Subcutaneous abdominal adipose tissue (tissue), 5 donors: ENCODE results near the gene SEC22A.

Experiments
- H3K27ac ChIP-seq: one replicate; pipeline ENCODE4 v1.7.0; 2013; ENCODE audit warnings: low read depth, mild to moderate bottlenecking, inconsistent platforms, low read length, moderate library complexity
- H3K27me3 ChIP-seq, 5 donors: one replicate each; pipeline ENCODE4 v1.7.0; 2013; ENCODE audit warnings: low read length in 5 of 5, inconsistent platforms in 1 of 5; ENCODE audit not compliant: control insufficient read depth in 5 of 5, insufficient read depth in 4 of 5
- H3K36me3 ChIP-seq, 5 donors: one replicate each; pipeline ENCODE4 v1.7.0; 2013; ENCODE audit warnings: low read length in 5 of 5; ENCODE audit not compliant: control insufficient read depth in 5 of 5, insufficient read depth in 5 of 5
- H3K4me1 ChIP-seq, 5 donors: one replicate each; pipeline ENCODE4 v1.7.0; 2013; ENCODE audit warnings: low read length in 5 of 5, mild to moderate bottlenecking in 3 of 5, moderate library complexity in 1 of 5; ENCODE audit not compliant: control insufficient read depth in 5 of 5, insufficient read depth in 5 of 5
- H3K4me3 ChIP-seq, 5 donors: one replicate each; pipeline ENCODE4 v1.7.0; 2013; ENCODE audit warnings: low read length in 5 of 5, low read depth in 1 of 5
- H3K9ac ChIP-seq, 5 donors: one replicate each; pipeline ENCODE4 v1.7.0; 2013; ENCODE audit warnings: low read length in 5 of 5, mild to moderate bottlenecking in 4 of 5, moderate library complexity in 3 of 5
- H3K9me3 ChIP-seq, 5 donors: one replicate each; pipeline ENCODE4 v1.7.0; 2013; ENCODE audit warnings: low read length in 5 of 5; ENCODE audit not compliant: control insufficient read depth in 5 of 5
- donor health status: healthy.
- donor health status: healthy.
- donor health status: healthy.
- donor health status: healthy.
- donor health status: healthy.

The SEC22A gene

DNA sequence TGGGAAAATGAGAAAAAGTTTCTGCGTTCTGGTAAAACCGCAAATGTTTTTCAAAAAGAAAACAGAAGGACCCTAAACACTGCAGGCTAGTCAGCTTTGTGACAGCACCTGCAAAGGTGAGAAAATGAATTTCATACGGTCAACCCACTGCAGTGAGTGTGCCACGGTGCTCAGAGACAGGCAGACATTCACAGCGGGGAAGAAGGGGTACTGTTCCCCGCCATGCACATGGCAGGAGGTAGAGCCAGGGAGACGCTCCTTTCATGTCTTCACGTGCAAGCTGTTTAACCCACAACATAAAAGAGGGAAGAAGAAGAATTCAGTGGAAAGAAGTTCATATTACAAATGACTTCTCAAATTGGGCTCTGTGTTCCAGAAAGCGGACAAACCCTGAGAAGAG, 109.5 kb downstream of the SEC22A start:
- H3K4me1 ChIP-seq = no peaks in the 10 kb centered on the region
- peaks cover 0 to 3% (median 0%) of the 10 kb centered on the region in 5 donors for H3K27me3 ChIP-seq
- H3K36me3 ChIP-seq = peaks cover 10 to 57% (median 33%) of the 10 kb centered on the region in 5 donors
- H3K27ac ChIP-seq = no peak overlapping the region
- H3K9me3 ChIP-seq = no peaks in the 10 kb centered on the region
- H3K9ac ChIP-seq = no peak overlapping the region
- no peak overlapping the region for H3K4me3 ChIP-seq

- H3K27ac ChIP-seq = no peak overlapping the region
Measured at GRCh38 chr3:123312331-123313265, 110.9 kb downstream of the SEC22A start.

DNA sequence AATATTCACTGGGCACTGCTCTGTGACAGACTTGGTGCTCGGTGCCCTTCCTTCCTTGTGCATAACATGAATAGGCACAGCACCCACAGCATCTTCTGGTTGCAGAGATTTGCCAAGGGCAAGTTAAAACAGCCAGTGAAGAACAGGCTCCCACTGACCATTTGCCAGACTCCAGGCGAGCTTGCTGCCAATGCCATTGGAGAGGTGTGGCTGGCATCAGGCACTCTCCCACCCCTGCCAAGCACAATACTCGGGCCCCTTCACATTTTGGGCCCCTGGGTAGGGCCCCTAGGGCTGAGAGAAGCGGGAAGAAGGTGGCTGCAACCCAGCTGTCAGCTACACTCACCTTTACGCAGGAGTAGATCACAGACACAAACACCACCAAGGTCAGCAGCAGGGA, 112.1 kb downstream of the SEC22A start:
- Histone ChIP-seq H3K27me3 (peaks cover 0 to 3% (median 0%) of the 10 kb centered on the region in 5 donors), H3K4me1 (no peaks in the 10 kb centered on the region), H3K9me3 (no peaks in the 10 kb centered on the region), H3K27ac (no peak overlapping the region), H3K9ac (no peak overlapping the region), H3K36me3 (peaks cover 13 to 73% (median 46%) of the 10 kb centered on the region in 5 donors), H3K4me3 (no peak overlapping the region)

More at GRCh38 chr3:123312331-123313265, 110.9 kb downstream of the SEC22A start:
- Histone ChIP-seq H3K9ac (no peak overlapping the region), H3K27me3 (peaks cover 0 to 3% (median 0%) of the 10 kb centered on the region in 5 donors), H3K36me3 (peaks cover 10 to 60% (median 33%) of the 10 kb centered on the region in 5 donors), H3K9me3 (no peaks in the 10 kb centered on the region), H3K4me1 (no peaks in the 10 kb centered on the region), H3K4me3 (no peak overlapping the region)

GRCh38 chr3:123314359-123315270, 112.9 kb downstream of the SEC22A start:
- Histone ChIP-seq H3K27ac (no peak overlapping the region), H3K4me1 (no peaks in the 10 kb centered on the region), H3K9me3 (no peaks in the 10 kb centered on the region), H3K9ac (no peak overlapping the region), H3K36me3 (peaks cover 10 to 72% (median 51%) of the 10 kb centered on the region in 5 donors), H3K4me3 (no peak overlapping the region), H3K27me3 (peaks cover 0 to 3% (median 0%) of the 10 kb centered on the region in 5 donors)

GRCh38 chr3:123315271-123315595, 113.5 kb downstream of the SEC22A start:
- no peak overlapping the region for H3K27ac ChIP-seq
- no peak overlapping the region for H3K4me3 ChIP-seq
- H3K27me3 ChIP-seq = peaks cover 0 to 4% (median 0%) of the 10 kb centered on the region in 5 donors
- no peaks in the 10 kb centered on the region for H3K9me3 ChIP-seq
- H3K36me3 ChIP-seq = peaks cover 10 to 72% (median 52%) of the 10 kb centered on the region in 5 donors
- H3K9ac ChIP-seq = no peak overlapping the region
- no peaks in the 10 kb centered on the region for H3K4me1 ChIP-seq

- H3K4me1 ChIP-seq = no peaks in the 10 kb centered on the region
- no peak overlapping the region for H3K4me3 ChIP-seq
- H3K9me3 ChIP-seq = no peaks in the 10 kb centered on the region
- no peak overlapping the region for H3K27ac ChIP-seq
- H3K36me3 ChIP-seq = peaks cover 0 to 72% (median 59%) of the 10 kb centered on the region in 5 donors
- H3K9ac ChIP-seq = no peak overlapping the region
- peaks cover 0 to 4% (median 0%) of the 10 kb centered on the region in 5 donors for H3K27me3 ChIP-seq
Measured at GRCh38 chr3:123317716-123318115, 116.0 kb downstream of the SEC22A start.

DNA sequence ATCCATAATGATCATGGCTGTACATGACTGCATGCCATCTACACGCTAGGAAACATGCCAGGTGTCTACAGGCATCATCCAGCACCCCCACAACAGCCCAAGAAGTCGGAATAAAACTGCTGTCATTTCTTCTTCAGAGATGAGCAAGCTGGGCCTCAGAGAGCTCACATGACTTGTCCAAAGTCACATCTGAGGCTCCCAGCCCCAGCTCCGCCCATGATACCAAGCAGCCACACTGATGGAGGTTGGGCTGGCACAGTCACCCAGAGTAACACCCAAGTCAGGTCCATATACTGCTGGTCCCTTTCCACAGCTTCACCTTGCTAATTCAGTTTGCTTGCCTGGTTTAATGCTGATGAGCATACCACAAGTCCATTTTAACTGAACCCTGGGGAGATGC, 116.6 kb downstream of the SEC22A start:
- no peak overlapping the region for H3K9ac ChIP-seq
- H3K36me3 ChIP-seq = peaks cover 0 to 65% (median 54%) of the 10 kb centered on the region in 5 donors
- peaks cover 0 to 4% (median 0%) of the 10 kb centered on the region in 5 donors for H3K27me3 ChIP-seq
- no peaks in the 10 kb centered on the region for H3K9me3 ChIP-seq
- peaks cover 0 to 5% (median 0%) of the 10 kb centered on the region in 5 donors for H3K4me1 ChIP-seq
- no peak overlapping the region for H3K27ac ChIP-seq
- H3K4me3 ChIP-seq = no peak overlapping the region

GRCh38 chr3:123319760-123320159, 118.0 kb downstream of the SEC22A start:
- Histone ChIP-seq H3K27ac (no peak overlapping the region), H3K9me3 (no peaks in the 10 kb centered on the region), H3K9ac (no peak overlapping the region), H3K4me1 (peaks cover 0 to 14% (median 4%) of the 10 kb centered on the region in 5 donors), H3K36me3 (peaks cover 0 to 57% (median 49%) of the 10 kb centered on the region in 5 donors), H3K27me3 (peaks cover 0 to 2% (median 0%) of the 10 kb centered on the region in 5 donors), H3K4me3 (no peak overlapping the region)

- H3K36me3 ChIP-seq = peaks cover 0 to 56% (median 49%) of the 10 kb centered on the region in 5 donors
- peaks cover 0 to 18% (median 8%) of the 10 kb centered on the region in 5 donors for H3K4me1 ChIP-seq
Measured at GRCh38 chr3:123320221-123320620, 118.5 kb downstream of the SEC22A start.

More at GRCh38 chr3:123320221-123320620, 118.5 kb downstream of the SEC22A start:
- no peak overlapping the region for H3K27ac ChIP-seq
- no peak overlapping the region for H3K9ac ChIP-seq
- H3K27me3 ChIP-seq = peaks cover 0 to 2% (median 0%) of the 10 kb centered on the region in 5 donors
- no peak overlapping the region for H3K4me3 ChIP-seq
- no peaks in the 10 kb centered on the region for H3K9me3 ChIP-seq
